ENCODE results near the gene CACNA1C. TPM values are rescaled to one million over a fixed set of nuclear protein-coding genes. Genes with fewer than 3 reads are reported as not detected.

Gene CACNA1C
- total RNA-seq, 4 donors from 2014 or later = 9.7 to 42.1 (median 18.1) TPM

DNA sequence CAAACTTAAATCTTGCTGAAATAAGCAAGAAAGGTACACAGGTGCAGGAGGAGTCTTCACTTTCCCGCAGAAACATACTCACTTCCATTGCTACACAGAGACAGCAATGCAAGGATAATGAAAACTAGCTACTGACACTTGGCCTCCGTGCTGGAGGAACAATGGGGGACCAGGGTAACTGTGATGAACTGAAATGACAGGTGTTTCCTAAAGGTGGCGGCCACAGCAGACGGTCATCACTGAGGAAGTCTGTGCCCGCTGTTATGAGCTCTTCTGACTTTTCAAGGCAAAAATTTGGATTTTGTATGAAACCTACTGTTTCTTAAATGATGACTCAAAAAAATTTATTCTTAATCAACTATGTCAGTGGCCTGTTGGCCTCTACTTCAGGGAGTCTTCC, 189.4 kb downstream of the CACNA1C start:
- no peak for DNase-seq
- TF ChIP-seq, protein P1, sequence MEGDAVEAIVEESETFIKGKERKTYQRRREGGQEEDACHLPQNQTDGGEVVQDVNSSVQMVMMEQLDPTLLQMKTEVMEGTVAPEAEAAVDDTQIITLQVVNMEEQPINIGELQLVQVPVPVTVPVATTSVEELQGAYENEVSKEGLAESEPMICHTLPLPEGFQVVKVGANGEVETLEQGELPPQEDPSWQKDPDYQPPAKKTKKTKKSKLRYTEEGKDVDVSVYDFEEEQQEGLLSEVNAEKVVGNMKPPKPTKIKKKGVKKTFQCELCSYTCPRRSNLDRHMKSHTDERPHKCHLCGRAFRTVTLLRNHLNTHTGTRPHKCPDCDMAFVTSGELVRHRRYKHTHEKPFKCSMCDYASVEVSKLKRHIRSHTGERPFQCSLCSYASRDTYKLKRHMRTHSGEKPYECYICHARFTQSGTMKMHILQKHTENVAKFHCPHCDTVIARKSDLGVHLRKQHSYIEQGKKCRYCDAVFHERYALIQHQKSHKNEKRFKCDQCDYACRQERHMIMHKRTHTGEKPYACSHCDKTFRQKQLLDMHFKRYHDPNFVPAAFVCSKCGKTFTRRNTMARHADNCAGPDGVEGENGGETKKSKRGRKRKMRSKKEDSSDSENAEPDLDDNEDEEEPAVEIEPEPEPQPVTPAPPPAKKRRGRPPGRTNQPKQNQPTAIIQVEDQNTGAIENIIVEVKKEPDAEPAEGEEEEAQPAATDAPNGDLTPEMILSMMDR (IDR thresholded peaks at IDR 0.05) = no peak
- no peak for TF ChIP-seq POLR2A (IDR thresholded peaks at IDR 0.05)
- Histone ChIP-seq H3K27ac (no peak overlapping the region), H3K4me3 (no peak overlapping the region), H3K36me3 (no peaks in the 10 kb centered on the region), H3K4me1 (no peaks in the 10 kb centered on the region), H3K27me3 (no peaks in the 10 kb centered on the region), H3K9me3 (no peaks in the 10 kb centered on the region)

GRCh38 chr12:2242816-2243215, 190.0 kb downstream of the CACNA1C start:
- peak overlapping the region in 1 of 4 donors; percentile 72 for H3K27ac ChIP-seq

DNA sequence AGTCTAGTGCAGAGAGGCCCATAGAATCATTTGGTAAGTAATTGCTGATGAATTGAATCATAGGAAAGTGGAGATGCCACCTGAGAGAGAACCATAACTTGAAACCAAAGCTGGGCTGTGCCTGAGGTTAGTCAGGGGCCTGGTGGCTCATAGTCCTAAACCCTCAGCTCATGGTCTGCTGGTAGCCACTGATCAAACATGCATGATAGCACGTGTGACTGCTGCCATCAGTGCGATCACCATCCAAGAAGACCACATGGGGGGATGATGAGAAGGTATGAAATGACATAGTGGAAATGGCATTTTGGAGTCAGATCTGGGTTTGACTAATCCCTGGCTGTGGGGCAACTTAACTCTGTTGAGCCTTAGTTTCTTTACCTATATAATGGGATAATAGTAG, 190.5 kb downstream of the CACNA1C start:
- Histone ChIP-seq H3K9me3 (no peaks in the 10 kb centered on the region), H3K36me3 (no peaks in the 10 kb centered on the region), H3K4me1 (no peaks in the 10 kb centered on the region), H3K4me3 (no peak overlapping the region), H3K27ac (peak overlapping the region in 2 of 4 donors; percentile 46 to 72), H3K27me3 (no peaks in the 10 kb centered on the region)
- no peak for DNase-seq
- TF ChIP-seq, protein P1 (IDR thresholded peaks at IDR 0.05) = no peak
- no peak for TF ChIP-seq POLR2A (IDR thresholded peaks at IDR 0.05)

More at GRCh38 chr12:2242816-2243215, 190.0 kb downstream of the CACNA1C start:
- H3K27me3 ChIP-seq = no peaks in the 10 kb centered on the region
- H3K4me3 ChIP-seq = no peak overlapping the region
- no peaks in the 10 kb centered on the region for H3K9me3 ChIP-seq
- no peaks in the 10 kb centered on the region for H3K4me1 ChIP-seq
- TF ChIP-seq, protein P1 (IDR thresholded peaks at IDR 0.05) = no peak
- no peak for TF ChIP-seq POLR2A (IDR thresholded peaks at IDR 0.05)
- H3K36me3 ChIP-seq = no peaks in the 10 kb centered on the region
- no peak for DNase-seq

DNA sequence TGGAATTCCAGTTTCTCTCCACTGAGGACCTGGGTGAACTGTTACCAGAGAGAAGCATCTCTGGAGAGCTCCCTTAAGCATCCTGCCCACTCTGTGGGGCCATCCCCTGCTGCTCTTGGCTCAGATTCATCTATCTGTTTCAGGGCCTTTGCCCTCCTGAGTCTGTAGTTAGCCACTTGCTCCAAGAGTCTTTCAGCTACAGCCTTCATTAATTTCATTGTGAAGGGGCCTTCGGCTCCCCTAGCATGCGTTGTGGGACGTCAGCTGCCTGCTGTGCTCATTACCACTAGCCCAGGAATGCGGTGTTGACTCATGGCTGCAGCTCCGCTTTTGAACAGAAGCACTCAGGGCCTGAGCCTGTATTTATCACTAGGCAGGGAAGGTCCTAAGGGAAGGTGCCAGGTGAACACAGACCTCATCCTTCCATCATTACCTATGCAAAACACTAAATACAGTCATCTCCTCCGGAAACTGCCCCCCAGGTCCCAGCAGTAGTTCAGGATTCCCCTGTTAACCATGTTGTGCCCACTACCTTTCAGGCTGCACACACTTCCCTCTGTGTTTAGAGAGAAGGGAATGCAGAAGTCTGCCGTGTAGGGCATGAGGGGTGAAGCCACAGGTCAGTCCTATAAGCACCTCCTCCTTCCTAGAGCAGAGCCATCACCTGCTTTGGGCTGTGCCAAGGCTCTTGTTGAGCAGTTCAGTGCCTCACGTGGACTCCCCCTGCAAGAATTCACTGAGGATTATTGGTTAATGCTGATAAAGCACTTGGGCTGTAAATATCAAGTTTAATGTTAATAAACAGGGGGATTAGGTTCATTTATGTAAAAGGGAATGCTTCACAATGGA, 191.4 kb downstream of the CACNA1C start:
- no peaks in the 10 kb centered on the region for H3K9me3 ChIP-seq
- H3K27me3 ChIP-seq = no peaks in the 10 kb centered on the region
- H3K4me3 ChIP-seq = no peak overlapping the region
- DNase-seq = no peak
- H3K36me3 ChIP-seq = no peaks in the 10 kb centered on the region
- H3K27ac ChIP-seq = peak overlapping the region in 3 of 4 donors; percentile 17 to 72 (median 46)
- TF ChIP-seq POLR2A (IDR thresholded peaks at IDR 0.05) = no peak
- TF ChIP-seq, protein P1 (IDR thresholded peaks at IDR 0.05) = no peak
- no peaks in the 10 kb centered on the region for H3K4me1 ChIP-seq

GRCh38 chr12:2246358-2246757, 193.6 kb downstream of the CACNA1C start:
- Histone ChIP-seq H3K27ac (peak overlapping the region in 1 of 4 donors; percentile 10), H3K36me3 (no peaks in the 10 kb centered on the region), H3K4me3 (no peak overlapping the region), H3K27me3 (no peaks in the 10 kb centered on the region), H3K4me1 (peaks cover 0 to 4% (median 0%) of the 10 kb centered on the region in 4 donors), H3K9me3 (no peaks in the 10 kb centered on the region)
- TF ChIP-seq, protein P1 (IDR thresholded peaks at IDR 0.05) = no peak
- TF ChIP-seq POLR2A (IDR thresholded peaks at IDR 0.05) = no peak
- no peak for DNase-seq
